Liver (tissue), 9 donors: Measurements from ENCODE around the gene BAIAP2L1. TPM values are rescaled to one million over a fixed set of nuclear protein-coding genes. Genes with fewer than 3 reads are reported as not detected.

Experiments used
- DNase-seq: peaks from one replicate; pipeline ENCODE4 v3.0.0-alpha.2; 2017; ENCODE audit warnings: low spot score
- H3K27ac ChIP-seq, 2 donors: one replicate each; pipeline ENCODE4 v1.7.0; 2013; ENCODE audit warnings: inconsistent platforms in 2 of 2, low read length in 2 of 2, control low read depth in 1 of 2, low read depth in 1 of 2, mild to moderate bottlenecking in 1 of 2
- H3K27me3 ChIP-seq, 4 donors: one replicate each; pipeline versions ENCODE4 v1.6.1 to v1.7.0; 2013; ENCODE audit warnings: low read length in 3 of 4, inconsistent platforms in 1 of 4, mild to moderate bottlenecking in 1 of 4, moderate library complexity in 1 of 4; ENCODE audit not compliant: control insufficient read depth in 4 of 4, insufficient read depth in 4 of 4
- H3K36me3 ChIP-seq, 4 donors: one replicate each; pipeline versions ENCODE4 v1.6.1 to v1.7.0; 2013; ENCODE audit warnings: low read length in 3 of 4, mild to moderate bottlenecking in 3 of 4, low read depth in 1 of 4, moderate library complexity in 1 of 4; ENCODE audit not compliant: control insufficient read depth in 4 of 4, insufficient read depth in 3 of 4
- H3K4me1 ChIP-seq, 4 donors: one replicate each; pipeline versions ENCODE4 v1.6.1 to v1.7.0; 2013; ENCODE audit warnings: low read length in 3 of 4, mild to moderate bottlenecking in 3 of 4, moderate library complexity in 1 of 4; ENCODE audit not compliant: control insufficient read depth in 4 of 4, insufficient read depth in 4 of 4
- H3K4me3 ChIP-seq, 3 donors: one replicate each; pipeline versions ENCODE4 v1.6.1 to v1.7.0; 2013; ENCODE audit warnings: low read length in 3 of 3, control low read depth in 1 of 3, low read depth in 1 of 3, mild to moderate bottlenecking in 1 of 3
- H3K9ac ChIP-seq, 2 donors: one replicate each; pipeline ENCODE4 v1.7.0; 2013; ENCODE audit warnings: low read length in 2 of 2, mild to moderate bottlenecking in 2 of 2, moderate library complexity in 2 of 2, control low read depth in 1 of 2, low read depth in 1 of 2
- H3K9me3 ChIP-seq, 4 donors: one replicate each; pipeline versions ENCODE4 v1.6.1 to v1.7.0; 2013; ENCODE audit warnings: low read length in 3 of 4; ENCODE audit not compliant: control insufficient read depth in 4 of 4
- ATF3 ChIP-seq: IDR thresholded peaks from 2 replicates; pipeline ENCODE4 v1.6.1; 2016; ENCODE audit warnings: antibody characterized with exemption
- CTCF ChIP-seq: fragments of 150-350 bp; IDR thresholded peaks from 2 replicates; pipeline ENCODE4 v1.5.1; 2017; ENCODE audit warnings: improper control_type of control experiment, low read depth, low read length; ENCODE audit not compliant: missing input control
- EGR1 ChIP-seq, 2 donors: IDR thresholded peaks; 2 replicates each; pipeline ENCODE4 v1.6.1; 2016 to 2018; ENCODE audit warnings: antibody characterized with exemption in 2 of 2, low read depth in 2 of 2
- FOXA1 ChIP-seq: IDR thresholded peaks from 2 replicates; pipeline ENCODE4 v1.6.1; 2016; ENCODE audit warnings: antibody characterized with exemption
- FOXA2 ChIP-seq: IDR thresholded peaks from 2 replicates; pipeline ENCODE4 v1.6.1; 2016; ENCODE audit warnings: antibody characterized with exemption
- GABPA ChIP-seq, 2 donors: IDR thresholded peaks in 1 of 2; conservative IDR thresholded peaks in 1 of 2; 2 replicates each; pipeline ENCODE4 v1.6.1; 2016; ENCODE audit warnings: antibody characterized with exemption in 2 of 2, mild to moderate bottlenecking in 1 of 2, moderate library complexity in 1 of 2
- HNF4A ChIP-seq, 2 donors: conservative IDR thresholded peaks; 2 replicates each; pipeline ENCODE4 v1.6.1; 2016; ENCODE audit warnings: antibody characterized with exemption in 2 of 2, mild to moderate bottlenecking in 2 of 2
- HNF4G ChIP-seq: IDR thresholded peaks from 2 replicates; pipeline ENCODE4 v1.6.1; 2016; ENCODE audit warnings: antibody characterized with exemption
- JUND ChIP-seq, 2 donors: IDR thresholded peaks; 2 replicates each; pipeline ENCODE4 v1.6.1; 2016; ENCODE audit warnings: antibody characterized with exemption in 2 of 2
- MAX ChIP-seq: IDR thresholded peaks from 2 replicates; pipeline ENCODE4 v1.6.1; 2016; ENCODE audit warnings: antibody characterized with exemption
- NR2F2 ChIP-seq: IDR thresholded peaks from 2 replicates; pipeline ENCODE4 v1.6.1; 2016; ENCODE audit warnings: antibody characterized with exemption
- RAD21 ChIP-seq, 2 donors: IDR thresholded peaks; 2 replicates each; pipeline ENCODE4 v1.6.1; 2016; ENCODE audit warnings: antibody characterized with exemption in 2 of 2, mild to moderate bottlenecking in 2 of 2
- REST ChIP-seq: IDR thresholded peaks from 2 replicates; pipeline ENCODE4 v1.6.1; 2016; ENCODE audit warnings: antibody characterized with exemption, mild to moderate bottlenecking
- RXRA ChIP-seq, 2 donors: IDR thresholded peaks; 2 replicates each; pipeline ENCODE4 v1.6.1; 2017 to 2018; ENCODE audit warnings: antibody characterized with exemption in 2 of 2, mild to moderate bottlenecking in 1 of 2
- SP1 ChIP-seq: IDR thresholded peaks from 2 replicates; pipeline ENCODE4 v1.6.1; 2018; ENCODE audit warnings: antibody characterized with exemption, mild to moderate bottlenecking
- TAF1 ChIP-seq: conservative IDR thresholded peaks from 2 replicates; pipeline ENCODE4 v1.6.1; 2016; ENCODE audit warnings: antibody characterized with exemption, mild to moderate bottlenecking
- YY1 ChIP-seq: IDR thresholded peaks from 2 replicates; pipeline ENCODE4 v1.6.1; 2016; ENCODE audit warnings: antibody characterized with exemption, mild to moderate bottlenecking
- ZBTB33 ChIP-seq: IDR thresholded peaks from 2 replicates; pipeline ENCODE4 v1.6.1; 2016; ENCODE audit warnings: antibody characterized with exemption
- WGBS: extraction: QIAGEN DNeasy Blood & Tissue Kit; methylation state at CpG from one replicate; pipeline ENCODE4 v1.1.7; 2013; 5-methylcytosine and 5-hydroxymethylcytosine counted together
- polyA plus RNA-seq, 2 donors: library from polyadenylated mRNA; stranded (reverse) in 1 of 2; unstranded in 1 of 2; fragments of 200-250 nt in 1 of 2; fragments of >200 nt in 1 of 2; fragmentation: Nextera tagmentation in 1 of 2; extraction: Ambion mirVana in 1 of 2; gene quantifications; one replicate each; pipeline versions ENCODE4 v1.2.1 to v1.2.3, GENCODE V29; 2013 to 2015
- total RNA-seq, 2 donors: library from RNA; depleted of rRNA; stranded (reverse); fragments of >200 nt; gene quantifications; one replicate each; pipeline ENCODE4 v1.2.3, GENCODE V29; 2014
- donor health status: healthy.
- donor health status: healthy.
- donor health status: healthy.
- donor health status: healthy.
- donor health status: healthy.

BAIAP2L1 gene
- total and polyA plus RNA-seq, 4 donors = 5.4 to 8.9 (median 8.7) TPM

- DNase-seq = no peak
- H3K4me3 ChIP-seq = no peak overlapping the region
- no peak for TF ChIP-seq RAD21 (IDR thresholded peaks at IDR 0.05)
- no peak for TF ChIP-seq HNF4G
- no peak for TF ChIP-seq TAF1
- TF ChIP-seq EGR1 (IDR thresholded peaks at IDR 0.05; ENCODE audit: low read depth in 2 of 2) = no peak
- no peak for TF ChIP-seq YY1
- TF ChIP-seq FOXA1 = no peak
- TF ChIP-seq FOXA2 = no peak
- TF ChIP-seq HNF4A (conservative IDR thresholded peaks at IDR 0.05) = no peak
- H3K27me3 ChIP-seq = no peaks in the 10 kb centered on the region
- no peak overlapping the region for H3K27ac ChIP-seq
- H3K36me3 ChIP-seq = peaks cover 3 to 26% (median 14%) of the 10 kb centered on the region in 4 donors
- H3K4me1 ChIP-seq = no peaks in the 10 kb centered on the region
- no peak overlapping the region for H3K9ac ChIP-seq
- H3K9me3 ChIP-seq = no peaks in the 10 kb centered on the region
- WGBS = 92% methylated on average over 11 of the region's 11 CpGs
These were observed 86.4 kb downstream of the BAIAP2L1 start for GRCh38 chr7:98314469-98314868.

- H3K9me3 ChIP-seq = no peaks in the 10 kb centered on the region
- H3K4me3 ChIP-seq = no peak overlapping the region
- no peaks in the 10 kb centered on the region for H3K27me3 ChIP-seq
- H3K9ac ChIP-seq = no peak overlapping the region
- 85% methylated on average over 7 of the region's 7 CpGs for WGBS
- TF ChIP-seq EGR1 (IDR thresholded peaks at IDR 0.05; ENCODE audit: low read depth in 2 of 2) (no peak), JUND (IDR thresholded peaks at IDR 0.05) (no peak), RAD21 (IDR thresholded peaks at IDR 0.05) (no peak), TAF1 (no peak), SP1 (no peak), ATF3 (no peak), HNF4G (no peak), FOXA1 (no peak), RXRA (IDR thresholded peaks at IDR 0.05) (no peak), NR2F2 (no peak), HNF4A (conservative IDR thresholded peaks at IDR 0.05) (no peak), MAX (no peak), CTCF (no peak), GABPA (IDR thresholded peaks at IDR 0.05 in 1 of 2, conservative IDR thresholded peaks at IDR 0.05 in 1 of 2) (no peak), FOXA2 (no peak)
- no peak overlapping the region for H3K27ac ChIP-seq
- H3K4me1 ChIP-seq = no peaks in the 10 kb centered on the region
- DNase-seq = no peak
- peaks cover 3 to 36% (median 23%) of the 10 kb centered on the region in 4 donors for H3K36me3 ChIP-seq
These were observed 88.7 kb downstream of the BAIAP2L1 start for GRCh38 chr7:98312201-98312600.

- Histone ChIP-seq H3K9ac (no peak overlapping the region), H3K27ac (no peak overlapping the region), H3K36me3 (peaks cover 4 to 42% (median 27%) of the 10 kb centered on the region in 4 donors), H3K9me3 (no peaks in the 10 kb centered on the region), H3K27me3 (no peaks in the 10 kb centered on the region), H3K4me1 (no peaks in the 10 kb centered on the region), H3K4me3 (no peak overlapping the region)
- WGBS = 95% methylated on average over 8 of the region's 8 CpGs
- no peak for DNase-seq
- TF ChIP-seq ATF3 (no peak), FOXA2 (no peak), MAX (no peak), JUND (IDR thresholded peaks at IDR 0.05) (no peak), GABPA (IDR thresholded peaks at IDR 0.05 in 1 of 2, conservative IDR thresholded peaks at IDR 0.05 in 1 of 2) (no peak), NR2F2 (no peak), HNF4G (no peak), FOXA1 (no peak), ZBTB33 (no peak), REST (no peak), YY1 (no peak)
These were observed 91.3 kb downstream of the BAIAP2L1 start for GRCh38 chr7:98309566-98309965.
